ENCODE measurements around the gene KRTAP5-11. TPM values are rescaled to one million over a fixed set of nuclear protein-coding genes. Genes with fewer than 3 reads are reported as not detected.
"Not testable (repeated sequence)": the region's sequence is repeated elsewhere in the genome, so short reads cannot be mapped to it uniquely, and the experiment has no call there.

Gene KRTAP5-11
- total and polyA plus RNA-seq, 2 of the 8 experiments (the other 6 are each of a cell fraction or from before 2014, with no cell fraction given), result not detected

DNA sequence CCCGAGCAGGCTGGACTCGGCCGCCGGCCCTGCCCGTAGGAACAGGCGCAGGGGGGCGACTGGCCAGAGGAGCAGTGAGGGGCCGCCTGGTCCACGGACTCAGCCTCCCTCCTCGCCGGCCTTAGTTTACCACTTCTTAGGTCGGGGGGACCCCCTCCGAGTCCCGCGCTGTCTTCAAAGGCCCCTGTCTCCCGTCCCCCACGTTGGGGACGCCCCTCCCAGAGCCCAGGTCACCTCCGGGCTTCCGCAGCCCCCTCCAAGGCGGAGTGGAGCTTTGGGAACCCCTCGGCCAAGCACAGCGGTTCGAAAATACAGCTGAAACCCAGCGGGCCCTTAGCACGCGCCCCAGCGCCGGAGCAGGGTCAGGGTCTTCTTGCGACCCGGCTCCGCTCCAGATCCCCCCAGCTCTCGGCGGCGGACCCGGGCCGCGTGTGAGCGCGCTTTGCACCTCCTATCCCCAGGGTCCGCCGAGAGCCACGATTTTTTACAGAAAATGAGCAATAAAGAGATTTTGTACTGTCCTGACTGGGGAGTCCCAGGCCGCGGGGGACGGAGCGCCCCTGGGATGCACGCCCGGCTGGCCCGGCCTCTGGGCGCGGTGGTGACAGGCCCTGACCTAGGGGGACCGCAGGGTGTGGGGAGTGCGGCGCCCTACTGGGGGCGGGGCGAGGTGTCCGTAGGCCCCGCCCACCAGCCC lies 25.0 kb upstream of the KRTAP5-11 start:
- H2BK20ac ChIP-seq (ENCODE audit: low read length); H3K36me3 ChIP-seq (ENCODE audit: control insufficient read depth in 2 of 4, insufficient read depth in 4 of 4, low read length in 3 of 4); H3K56ac ChIP-seq (replicated peaks; ENCODE audit: insufficient read length, low read depth, low read length); H3K9ac ChIP-seq (replicated peaks in 1 of 4; ENCODE audit: extremely low read depth in 1 of 4, low read depth in 3 of 4, low read length in 3 of 4); H3K27ac ChIP-seq (ENCODE audit: low read depth, low read length); H2BK5ac ChIP-seq (ENCODE audit: low read depth, low read length); POLR2A ChIA-PET (ENCODE audit: partially characterized antibody); H2AK5ac ChIP-seq (ENCODE audit: low read depth, low read length); H3K79me2 ChIP-seq (ENCODE audit: control insufficient read depth in 1 of 2, insufficient read depth in 2 of 2, low read length in 2 of 2); H3K18ac ChIP-seq (ENCODE audit: extremely low read depth, low read length); H3K4me1 ChIP-seq (replicated peaks in 1 of 4; ENCODE audit: control insufficient read depth in 3 of 4, insufficient read depth in 4 of 4, low read length in 3 of 4); H3K23ac ChIP-seq (ENCODE audit: insufficient read length); H2BK12ac ChIP-seq (ENCODE audit: low read depth, low read length); H4K5ac ChIP-seq (ENCODE audit: insufficient read length, low read depth, low read length); H3K14ac ChIP-seq (ENCODE audit: insufficient read length); H4K91ac ChIP-seq (replicated peaks; ENCODE audit: insufficient read length, low read length); H2AFZ ChIP-seq (ENCODE audit: low read length); FAIRE-seq; H3K9me3 ChIP-seq (ENCODE audit: insufficient read depth in 2 of 2, low read depth in 1 of 2, low read length in 1 of 2); H3K79me1 ChIP-seq (ENCODE audit: low read depth, low read length); CTCF ChIA-PET (ENCODE audit: partially characterized antibody); H3K23me2 ChIP-seq (ENCODE audit: low read depth, low read length); H2BK15ac ChIP-seq (ENCODE audit: low read length); H2BK120ac ChIP-seq (replicated peaks; ENCODE audit: low read depth, low read length); H4K20me1 ChIP-seq (replicated peaks in 1 of 2; ENCODE audit: control insufficient read depth in 1 of 2, insufficient read depth in 2 of 2, low read length in 2 of 2); H3K4ac ChIP-seq (replicated peaks; ENCODE audit: insufficient read length, low read depth, low read length): not testable (repeated sequence)
- peak overlapping the region; percentile 71 to 84 for H3K4me2 ChIP-seq (ENCODE audit: insufficient read depth in 1 of 2, low read depth in 2 of 2, low read length in 2 of 2)
- WGBS, 2 experiments (ENCODE audit: extremely low coverage in 1 of 2, insufficient coverage in 1 of 2, insufficient read length in 1 of 2, insufficient replicate concordance in 2 of 2, low coverage in 1 of 2, low lambda C conversion rate in 2 of 2, missing lambda C conversion rate in 1 of 2), result 1% methylated on average over 38 of the region's 59 CpGs; no CpG with 5 or more reads in 1 of the 2 experiments
- peaks cover 9 to 23% (median 16%) of the 10 kb centered on the region in 4 experiments for H3K27me3 ChIP-seq (replicated peaks in 1 of 4; ENCODE audit: control insufficient read depth in 3 of 4, extremely low read depth in 1 of 4, insufficient read depth in 3 of 4, low read length in 3 of 4)
- peak in 1 of 2 experiments; percentile 85 for DNase-seq (ENCODE audit: low read depth in 1 of 2, low spot score in 2 of 2)
- peak overlapping the region; percentile 51; the same call in 1 of the 2 replicates for H4K8ac ChIP-seq (ENCODE audit: extremely low read depth, insufficient read depth, low read length)
- TF ChIP-seq SUZ12 (IDR thresholded peaks at IDR 0.05; ENCODE audit: low read length) (peak; percentile 48), EZH2 (IDR thresholded peaks at IDR 0.05; ENCODE audit: low read depth, low read length, severe bottlenecking) (peak; percentile 56), KDM4A (IDR thresholded peaks at IDR 0.05; ENCODE audit: low read depth, low read length, severe bottlenecking) (peak; percentile 77)
- H3K4me3 ChIP-seq (ENCODE audit: extremely low read depth in 1 of 4, insufficient read depth in 2 of 4, low read depth in 3 of 4, low read length in 4 of 4), result peak overlapping the region; percentile 38 to 73 (median 40)

All from H1 (cell line).